Dermis microvascular lymphatic vessel endothelial cell (primary cell): ENCODE data around the gene AJUBA. TPM values are rescaled to one million over a fixed set of nuclear protein-coding genes. Genes with fewer than 3 reads are reported as not detected.
"Not testable (repeated sequence)": the region's sequence is repeated elsewhere in the genome, so short reads cannot be mapped to it uniquely, and the experiment has no call there.

Experiments
- DNase-seq, 2 donors: peaks; one replicate each; pipeline versions ENCODE4 v3.0.0 to v3.0.0-alpha.2; 2010; ENCODE audit warnings: low read depth in 2 of 2
- total RNA-seq: library from RNA; depleted of rRNA; stranded (reverse); fragments of >200 nt; gene quantifications from 2 replicates; pipeline ENCODE4 v1.2.1, GENCODE V29; 2014

AJUBA gene
- total RNA-seq, 1 donor from 2014 or later, result 35.7 TPM

DNA sequence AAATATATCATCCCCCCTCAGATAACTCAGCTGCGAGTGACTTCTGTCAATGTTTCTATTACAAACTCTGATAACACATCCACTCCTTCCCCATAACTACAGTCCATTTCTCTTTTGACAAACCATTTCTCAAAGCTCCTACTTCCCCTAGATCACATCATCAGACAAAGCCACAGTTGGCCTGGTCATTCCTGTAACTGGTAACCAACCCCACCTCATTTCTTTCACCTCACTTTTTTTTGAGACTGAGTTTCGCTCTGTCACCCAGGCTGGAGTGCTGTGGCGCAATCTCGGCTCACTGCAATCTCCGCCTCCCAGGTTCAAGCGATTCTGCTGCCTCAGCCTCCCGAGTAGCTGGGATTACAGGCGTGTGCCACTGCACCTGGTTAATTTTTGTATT is 30.6 kb downstream of the AJUBA start:
- DNase-seq, result not testable (repeated sequence)

DNA sequence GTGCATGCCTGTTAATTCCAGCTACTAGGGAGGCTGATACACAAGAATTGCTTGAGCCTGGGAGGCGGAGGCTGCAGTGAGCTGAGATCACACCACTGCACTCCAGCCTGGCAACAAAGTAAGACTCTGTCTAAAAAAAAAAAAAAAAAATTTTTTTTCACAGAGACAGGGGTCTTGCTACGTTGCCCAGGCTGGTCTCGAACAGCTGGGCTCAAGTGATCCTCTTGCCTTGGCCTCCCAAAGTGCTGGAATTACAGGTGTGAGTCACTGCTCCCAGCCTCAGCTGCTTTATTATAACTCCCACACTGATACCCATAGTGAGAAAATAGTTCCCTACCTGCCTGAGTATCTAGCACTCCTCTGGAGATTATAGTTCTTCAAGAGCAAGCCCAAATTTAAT is 36.7 kb downstream of the AJUBA start:
- DNase-seq, result no peak

DNA sequence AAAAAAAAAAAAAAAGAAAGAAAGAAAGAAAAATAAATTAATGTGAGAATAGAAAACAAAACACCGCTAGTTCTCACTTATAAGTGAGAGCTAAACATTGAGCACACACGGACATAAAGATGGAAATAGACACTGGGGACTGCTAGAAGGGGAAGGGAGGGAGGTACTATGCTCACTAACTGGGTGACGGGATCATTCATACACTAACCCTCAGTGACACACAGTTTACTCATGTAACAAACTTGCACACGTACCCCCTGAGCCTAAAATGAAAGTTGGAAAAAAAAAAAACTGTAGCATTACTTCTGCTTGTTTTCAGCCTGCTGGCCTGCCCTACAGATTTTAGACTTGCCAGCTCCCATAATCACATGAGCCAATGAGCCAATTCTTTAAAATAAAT is 42.7 kb downstream of the AJUBA start:
- DNase-seq, result no peak

DNA sequence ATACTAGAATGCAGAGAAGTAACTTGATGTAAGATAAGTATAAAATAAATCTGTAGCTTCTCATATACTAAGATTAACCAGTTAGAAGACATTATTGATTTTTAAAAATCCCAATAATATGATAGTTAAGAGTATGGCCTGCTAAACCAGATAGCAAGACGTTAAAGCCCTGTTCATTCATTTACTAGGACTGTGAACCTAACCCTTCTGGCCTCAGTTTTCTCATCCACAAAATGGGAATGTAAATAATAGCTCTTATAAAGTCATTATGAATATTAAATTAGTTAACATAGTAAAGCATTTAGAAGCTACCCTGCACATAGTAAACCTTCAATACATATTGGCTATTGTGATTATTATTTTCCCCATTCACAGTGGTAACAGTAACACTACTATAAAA is 47.2 kb downstream of the AJUBA start:
- no peak for DNase-seq

DNA sequence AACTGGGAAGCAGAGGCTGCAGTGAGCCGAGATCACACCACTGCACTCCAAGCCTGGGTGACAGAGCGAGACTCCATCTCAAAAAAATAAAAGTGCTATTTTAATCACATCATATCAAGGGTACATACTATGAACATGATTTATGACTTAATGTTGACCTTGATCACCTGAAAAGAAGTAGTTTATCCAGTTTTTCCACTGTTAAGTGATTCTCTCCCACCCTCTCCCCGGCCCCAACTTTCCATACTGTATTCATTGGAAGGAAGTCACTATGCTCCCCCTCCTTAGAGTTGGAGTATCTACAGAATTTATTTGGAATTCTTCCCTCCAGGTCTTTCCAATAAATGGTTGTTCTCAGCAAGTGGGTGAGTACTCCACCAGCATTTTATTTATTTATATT is 50.2 kb downstream of the AJUBA start:
- no peak for DNase-seq

DNA sequence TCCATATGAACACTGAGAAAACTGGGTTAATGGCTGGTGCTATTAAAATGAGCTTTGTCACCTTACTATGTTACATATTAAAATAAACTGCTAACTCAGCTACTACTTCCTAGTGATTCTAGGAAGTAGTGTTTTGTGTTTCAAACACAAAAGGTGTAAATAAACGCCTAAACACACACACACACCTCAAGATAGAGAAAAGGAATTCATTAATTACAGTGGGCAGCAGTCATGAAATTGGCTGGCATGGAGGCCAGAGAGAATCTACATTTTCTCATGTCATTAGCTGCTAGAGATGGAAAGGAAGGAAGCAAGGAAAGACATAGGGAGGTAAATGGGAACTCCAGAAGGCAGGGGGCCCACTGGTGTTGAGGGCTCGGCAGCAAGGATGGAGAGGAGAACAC is 52.4 kb downstream of the AJUBA start:
- DNase-seq, result no peak

DNA sequence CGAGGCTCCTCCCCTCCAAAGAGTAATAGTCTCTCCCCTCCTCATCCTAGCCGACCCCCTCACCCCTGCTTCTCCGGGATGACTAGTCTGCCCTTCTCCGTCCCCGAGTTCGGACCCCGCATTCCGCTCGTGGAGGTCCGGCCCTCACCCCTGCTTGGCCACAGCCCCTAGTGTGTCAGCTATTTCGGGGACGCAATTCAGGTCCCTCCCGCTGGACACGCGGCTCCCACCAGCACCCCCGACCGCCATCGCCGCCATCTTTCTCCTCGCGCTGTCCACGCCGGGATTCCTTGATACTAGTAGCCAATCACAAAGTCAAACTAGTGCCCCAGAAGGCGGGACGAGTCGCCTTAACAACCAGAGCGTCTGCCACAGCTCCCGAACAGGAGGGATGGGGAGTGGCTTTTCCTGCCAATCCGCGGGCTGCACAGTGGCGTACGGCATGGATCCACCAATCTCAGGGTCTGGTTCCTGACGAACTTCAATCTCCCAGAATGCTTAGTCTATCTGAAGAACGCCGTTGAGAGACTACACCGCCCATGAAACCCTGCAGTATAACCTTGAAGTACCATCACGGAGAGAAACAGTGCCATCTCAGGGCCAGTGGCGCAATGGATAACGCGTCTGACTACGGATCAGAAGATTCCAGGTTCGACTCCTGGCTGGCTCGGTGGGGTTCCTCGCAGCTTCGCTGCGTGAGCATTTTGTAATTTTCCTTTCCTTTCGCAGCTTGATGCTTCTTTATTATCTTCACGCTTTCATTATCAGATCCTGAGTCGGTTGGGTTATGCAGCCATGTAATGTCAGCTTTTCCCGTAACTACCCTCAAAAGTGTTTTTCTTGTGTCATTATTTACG is 53.0 kb downstream of the AJUBA start, which contains the start of gene PRMT5:
TSS of gene PRMT5 (minus strand) at position 273 of the 857 bp plus-strand sequence. CDS start at position 258, 15 bp downstream.
- DNase-seq, result peak; percentile 99 to 100

DNA sequence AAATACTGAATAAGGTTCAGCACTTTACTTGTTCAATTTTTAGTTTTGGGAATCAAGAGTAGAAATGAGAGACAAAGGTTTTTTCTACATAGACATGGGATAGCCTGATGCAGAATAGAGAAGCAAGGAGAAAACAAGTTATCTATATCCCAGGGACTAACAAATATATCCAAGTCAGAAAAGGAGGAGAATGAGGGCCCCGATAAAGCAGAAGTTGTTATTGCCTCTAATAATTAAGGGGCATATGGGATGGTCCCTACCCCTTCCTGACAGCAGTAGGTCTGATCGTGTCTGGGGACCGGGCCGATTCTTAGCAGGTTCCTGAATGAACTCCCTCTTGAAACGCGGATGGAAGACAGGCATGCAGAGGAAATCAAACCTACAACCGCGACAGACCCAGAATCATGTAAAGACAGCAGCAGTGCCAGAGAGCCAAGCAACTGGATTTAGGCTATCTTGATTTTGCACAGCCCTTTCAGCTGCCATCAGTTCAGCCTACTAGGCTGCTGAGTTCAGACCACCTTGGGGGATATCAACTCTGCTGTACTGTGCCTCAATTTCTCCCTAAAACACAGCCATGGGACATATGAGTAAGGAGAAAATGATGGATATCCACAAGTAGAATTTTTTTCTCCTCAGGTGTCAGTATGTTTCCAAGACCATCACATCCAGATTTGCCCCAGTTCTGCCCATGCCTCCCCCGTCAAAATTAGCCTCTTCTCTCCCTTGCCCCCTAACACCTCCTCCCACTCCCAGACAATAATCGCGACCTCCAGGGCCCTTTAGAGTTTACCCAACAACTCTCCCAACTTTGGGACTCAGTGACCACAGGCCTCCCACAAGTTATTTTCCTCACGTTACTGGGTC is 53.9 kb downstream of the AJUBA start:
- DNase-seq, result peak in 1 of 2 donors; percentile 10

DNA sequence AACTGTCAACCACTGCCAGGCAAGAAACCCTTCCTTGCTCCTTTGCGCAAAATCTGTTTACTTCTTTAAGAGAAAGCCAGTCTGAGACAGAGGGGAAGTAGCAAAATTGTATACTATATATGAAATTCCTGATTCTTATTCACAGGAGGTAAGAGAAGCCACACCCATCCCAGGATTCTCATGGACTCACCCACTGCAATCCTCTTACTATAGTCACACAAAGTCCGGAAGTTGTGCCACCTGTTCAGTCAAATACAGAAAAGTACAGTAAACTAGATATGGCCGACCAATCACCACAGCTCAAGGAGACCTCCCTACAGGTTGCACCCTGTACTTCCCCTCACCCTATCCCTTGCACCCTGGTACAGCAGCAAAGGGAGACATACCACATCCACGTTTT is 56.0 kb downstream of the AJUBA start:
- no peak for DNase-seq

DNA sequence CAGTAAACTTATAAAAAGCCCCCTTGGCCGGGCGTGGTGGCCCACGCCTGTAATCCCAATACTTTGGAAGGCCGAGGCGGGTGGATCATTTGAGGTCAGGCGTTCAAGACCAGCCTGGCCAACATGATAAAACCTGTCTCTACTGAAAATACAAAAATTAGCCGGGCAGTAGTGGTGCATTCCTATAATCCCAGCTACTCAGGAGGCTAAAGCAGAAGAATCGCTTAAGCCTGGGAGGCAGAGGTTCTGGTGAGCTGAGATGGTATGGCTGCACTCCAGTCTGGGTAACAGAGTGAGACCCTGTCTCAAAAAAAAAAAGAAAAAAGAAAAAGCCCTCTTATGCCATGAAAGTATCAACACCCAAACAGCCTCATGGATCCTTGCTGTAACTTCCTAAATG is 56.8 kb downstream of the AJUBA start:
- DNase-seq, result no peak

DNA sequence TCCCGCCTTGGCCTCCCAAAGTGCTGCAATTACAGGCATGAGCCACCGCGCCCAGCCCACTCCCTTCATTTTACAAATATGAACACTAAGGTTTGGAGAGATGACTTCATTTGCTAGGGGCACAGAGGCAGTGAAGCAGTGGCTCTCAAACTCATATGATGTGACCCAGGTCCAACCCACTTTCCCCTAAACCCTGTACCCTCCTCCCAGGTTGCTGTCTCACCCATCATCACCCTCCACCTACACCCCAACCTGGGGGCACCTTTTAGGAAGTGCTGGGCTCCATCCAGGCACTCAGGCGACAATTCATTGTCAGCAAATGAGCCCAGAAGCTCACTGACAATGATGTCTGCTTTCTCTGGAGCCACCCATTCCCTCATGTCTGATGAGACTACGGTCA is 58.6 kb downstream of the AJUBA start:
- no peak for DNase-seq

DNA sequence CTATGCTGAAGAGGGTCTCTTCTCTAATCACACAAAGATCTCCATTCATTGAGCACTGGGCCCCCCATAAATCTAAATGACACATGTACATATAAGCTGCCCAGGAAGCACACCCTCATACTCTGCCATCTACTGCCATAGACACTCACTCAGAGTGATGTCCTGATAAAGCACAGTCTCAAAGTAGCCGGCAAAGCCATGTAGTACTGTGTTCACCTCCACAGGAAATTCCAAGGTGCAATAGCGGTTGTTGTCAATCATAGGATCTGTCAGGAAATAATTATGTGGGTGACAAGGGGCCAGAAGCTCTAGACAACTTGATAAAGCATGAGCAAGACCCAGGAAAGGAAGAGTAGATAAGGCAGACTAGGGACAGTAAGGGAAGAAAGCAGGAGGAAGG is 60.1 kb downstream of the AJUBA start:
- no peak for DNase-seq

Other genes starting within 250 kb of the AJUBA start
- gene OXA1L, start 215.9 kb downstream of the AJUBA start, total RNA-seq, result 50.6 and 75.4 TPM in 2 replicates
- 1.9 and 7.8 TPM in 2 replicates for gene SLC7A7, start 167.1 kb downstream of the AJUBA start, total RNA-seq
- gene MRPL52, start 152.7 kb downstream of the AJUBA start, total RNA-seq, result 31.1 and 41.2 TPM in 2 replicates
- 74.8 and 81.0 TPM in 2 replicates for gene MMP14, start 146.0 kb downstream of the AJUBA start, total RNA-seq
- 35.2 and 65.7 TPM in 2 replicates for gene LRP10, start 110.8 kb downstream of the AJUBA start, total RNA-seq
- gene REM2, start 99.3 kb downstream of the AJUBA start, total RNA-seq, result under 0.01 TPM in 1 of 2 replicates, not detected in the other
- gene RBM23, start 63.4 kb downstream of the AJUBA start, total RNA-seq, result 36.1 and 44.4 TPM in 2 replicates
- 38.4 and 47.1 TPM in 2 replicates for gene PRMT5, start 53.2 kb downstream of the AJUBA start, total RNA-seq
- gene HAUS4, start 25.5 kb downstream of the AJUBA start, total RNA-seq, result 14.5 and 29.7 TPM in 2 replicates
- gene C14orf93, start 27.6 kb upstream of the AJUBA start, total RNA-seq, result 4.1 and 4.4 TPM in 2 replicates
- 216 and 232 TPM in 2 replicates for gene PSMB5, start 52.3 kb upstream of the AJUBA start, total RNA-seq
- not detected in 2 replicates for gene PSMB11, start 59.7 kb upstream of the AJUBA start, total RNA-seq
- 1.5 and 1.9 TPM in 2 replicates for gene CDH24, start 75.0 kb upstream of the AJUBA start, total RNA-seq
- 36.8 and 43.0 TPM in 2 replicates for gene ACIN1, start 112.6 kb upstream of the AJUBA start, total RNA-seq
- gene C14orf119, start 113.0 kb upstream of the AJUBA start, total RNA-seq, result 38.6 and 49.8 TPM in 2 replicates
- gene CIROP, start 122.4 kb upstream of the AJUBA start, total RNA-seq, result not detected in 2 replicates
- gene CEBPE, start 136.7 kb upstream of the AJUBA start, total RNA-seq, result not detected in 2 replicates
- 0.13 and 1.0 TPM in 2 replicates for gene SLC7A8, start 201.1 kb upstream of the AJUBA start, total RNA-seq